GM18909 (cell line): ENCODE results near the gene ATP2B3.

ENCODE experiments used
- ATAC-seq: cut with Tn5 transposase; IDR thresholded peaks from one replicate; pipeline ENCODE4 v1.9.1; 2021; ENCODE audit warnings: mild to moderate bottlenecking; ENCODE audit not compliant: unreplicated experiment, poor library complexity

Gene ATP2B3

DNA sequence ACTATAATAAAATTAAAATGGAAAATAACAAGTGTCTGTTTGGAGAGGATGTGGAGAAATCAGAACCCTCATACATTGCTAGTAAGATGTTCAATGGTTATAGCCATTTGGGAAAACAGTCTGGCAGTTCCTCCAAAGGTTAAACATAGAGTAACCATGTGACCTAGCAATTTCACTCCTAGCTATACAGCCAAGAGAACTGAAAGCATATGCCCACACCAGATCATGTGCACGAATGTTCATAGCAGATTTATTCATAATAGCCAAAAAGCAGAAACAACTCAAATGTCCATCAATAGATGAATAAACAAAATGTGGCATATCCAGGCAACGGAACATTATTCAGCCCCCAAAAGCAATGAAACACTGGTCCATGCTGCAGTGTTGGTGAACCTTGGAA is 90.9 kb downstream of the ATP2B3 start:
- no peak for ATAC-seq

DNA sequence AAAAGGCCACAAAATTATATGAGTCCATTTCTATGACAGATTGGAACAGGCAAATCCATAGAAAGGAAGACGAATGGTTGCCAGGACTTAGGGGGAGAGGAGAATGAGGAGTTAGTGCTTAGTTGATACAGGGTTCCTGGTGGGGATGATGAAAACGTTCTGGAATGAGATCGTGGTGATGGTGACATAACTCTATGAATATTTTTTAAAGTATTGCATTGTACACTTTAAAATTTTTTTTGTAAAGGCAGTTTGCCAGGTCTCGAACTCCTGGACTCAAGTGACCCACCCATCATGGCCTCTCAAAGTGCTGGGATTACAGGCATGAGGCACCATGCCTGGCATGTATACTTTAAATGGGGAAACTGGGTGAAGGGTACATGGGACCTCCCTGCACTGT is 91.4 kb downstream of the ATP2B3 start:
- ATAC-seq: no peak

DNA sequence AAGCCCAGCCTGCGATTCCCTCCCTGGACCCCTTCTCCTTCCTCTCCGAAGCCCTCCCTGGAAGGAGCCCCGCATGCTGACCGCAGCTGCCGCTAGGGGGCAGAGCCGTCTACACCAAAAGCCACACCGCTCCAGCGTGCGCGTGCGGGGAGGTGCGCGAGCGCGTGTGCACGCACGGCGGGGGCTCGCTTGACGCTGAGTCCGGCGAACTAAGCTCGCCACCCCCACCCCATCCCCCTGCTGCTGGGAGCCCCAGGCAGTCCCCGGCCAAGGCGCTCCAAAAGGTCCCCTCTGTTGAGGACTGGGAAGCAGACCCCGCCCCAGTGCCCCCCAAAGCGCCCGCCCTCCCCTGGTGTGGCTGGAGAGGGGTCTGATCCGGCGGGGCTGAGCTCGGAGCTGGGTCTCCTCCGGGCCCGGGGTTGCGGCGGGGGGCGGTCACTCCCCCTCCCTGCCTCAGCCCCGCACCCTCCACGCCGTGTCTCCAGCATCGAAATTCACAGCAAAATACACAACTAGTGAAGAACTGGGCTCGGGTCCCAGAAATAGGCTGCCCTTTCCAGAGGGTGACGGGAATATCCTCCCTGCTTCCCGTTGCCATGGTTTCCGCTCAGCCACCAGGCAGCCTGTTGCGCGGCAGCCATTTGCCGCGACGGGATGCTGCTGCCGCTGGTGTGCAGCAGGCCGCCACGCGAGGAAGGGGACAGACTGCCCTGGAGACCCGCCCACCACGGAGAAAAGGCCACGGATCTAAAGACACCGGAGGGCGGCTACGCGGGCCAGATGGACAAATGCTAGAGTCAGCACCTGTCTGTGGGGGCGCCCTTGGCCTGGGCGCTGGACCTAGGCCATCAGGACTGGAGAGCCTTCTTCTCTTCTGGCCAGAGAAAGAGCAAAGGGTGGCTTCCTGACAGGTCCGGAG is 92.7 kb downstream of the ATP2B3 start:
- ATAC-seq: no peak

DNA sequence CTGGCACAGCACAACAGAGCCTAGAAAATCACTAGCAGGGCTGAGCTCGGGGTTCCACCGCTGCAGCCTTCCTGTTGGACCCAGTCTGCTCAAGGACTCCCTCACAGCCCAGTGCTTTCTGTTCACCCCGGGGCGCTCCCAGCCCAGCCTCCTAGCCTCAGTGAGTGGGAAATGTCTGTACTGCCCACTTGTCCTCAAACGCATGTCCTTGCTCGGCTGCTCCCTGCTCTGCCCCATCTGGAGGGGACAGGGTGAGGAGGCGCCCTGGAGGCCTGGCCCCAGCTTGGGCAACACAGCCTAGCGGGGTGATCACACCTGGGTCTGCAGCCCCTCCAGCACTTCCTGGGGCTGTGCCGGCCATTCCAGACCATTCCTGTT is 93.4 kb downstream of the ATP2B3 start:
- no peak for ATAC-seq

DNA sequence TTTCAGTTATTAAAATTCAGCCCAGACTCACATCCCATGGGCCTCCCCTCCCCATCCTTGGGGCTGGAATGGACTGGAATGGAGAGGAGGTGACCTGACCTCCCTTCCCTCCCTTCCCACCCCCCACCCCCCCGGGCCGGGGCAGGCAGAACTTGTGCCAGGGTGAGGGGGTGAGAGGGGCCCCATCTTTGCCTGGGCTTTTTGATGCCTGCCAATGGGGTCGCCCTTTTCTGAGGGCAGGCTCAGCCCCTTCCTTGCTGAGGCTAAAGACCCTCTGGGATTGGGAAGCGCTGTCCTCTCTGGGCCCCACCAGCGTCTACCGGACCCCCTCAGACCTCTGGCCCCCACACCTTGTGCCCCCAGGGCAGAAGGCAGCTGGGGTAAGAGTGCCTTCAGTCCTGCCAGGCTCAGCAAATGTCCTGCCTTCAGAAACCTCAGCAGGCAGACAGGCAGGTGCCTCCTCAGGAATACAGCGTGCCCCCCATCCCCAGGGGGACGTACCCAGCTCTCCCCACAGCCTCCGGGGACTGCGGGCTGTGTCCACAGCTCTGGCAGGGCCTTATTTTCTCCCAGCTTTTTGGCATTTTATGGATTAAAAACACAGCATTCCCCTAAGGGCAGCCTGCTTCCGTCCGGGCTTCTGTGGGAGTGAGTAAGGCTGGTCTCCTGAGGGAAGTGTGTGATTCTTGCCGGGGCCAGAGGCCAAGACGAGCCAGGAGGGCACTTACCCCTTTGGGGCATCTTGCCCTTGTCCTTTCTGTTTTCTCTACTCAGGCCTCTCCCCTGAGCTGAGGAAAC is 94.1 kb downstream of the ATP2B3 start:
- no peak for ATAC-seq

DNA sequence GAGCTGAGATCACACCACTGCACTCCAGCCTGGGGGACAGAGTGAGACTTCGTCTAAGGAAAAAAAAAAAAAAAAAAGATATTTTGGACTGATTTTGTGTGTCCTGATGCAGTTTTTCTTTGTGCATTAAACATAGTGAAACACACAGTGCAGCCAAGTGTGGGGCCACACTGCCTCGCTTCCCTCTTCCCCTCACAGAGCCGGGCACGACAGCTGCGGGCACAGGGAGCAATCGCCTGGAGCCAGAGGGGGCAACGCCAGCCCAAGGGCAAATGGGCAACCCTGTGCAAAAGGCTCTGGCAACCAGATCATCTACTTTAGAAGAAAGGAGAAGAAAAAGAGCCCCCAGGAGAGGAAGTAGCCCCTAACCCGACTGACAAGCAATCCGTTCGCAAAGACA is 95.0 kb downstream of the ATP2B3 start:
- no peak for ATAC-seq

DNA sequence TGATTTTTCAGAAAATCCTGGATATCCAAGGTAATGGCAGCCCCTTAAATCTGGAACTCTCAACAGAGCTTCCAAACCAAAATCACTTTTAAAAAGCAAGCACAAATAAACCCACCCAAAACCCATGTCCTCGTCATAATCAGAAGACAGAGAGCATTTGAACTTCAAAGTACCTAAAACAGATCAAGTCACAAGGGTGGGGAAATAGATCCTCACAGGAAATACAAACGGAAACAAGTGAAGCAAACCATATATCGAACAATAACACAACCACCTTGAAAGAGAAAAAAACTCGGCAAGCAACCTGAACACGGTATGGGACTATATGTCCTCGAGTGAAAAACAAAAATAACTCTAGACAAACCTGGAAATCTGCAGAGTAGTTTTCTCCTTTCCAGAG is 97.4 kb downstream of the ATP2B3 start:
- ATAC-seq: no peak

DNA sequence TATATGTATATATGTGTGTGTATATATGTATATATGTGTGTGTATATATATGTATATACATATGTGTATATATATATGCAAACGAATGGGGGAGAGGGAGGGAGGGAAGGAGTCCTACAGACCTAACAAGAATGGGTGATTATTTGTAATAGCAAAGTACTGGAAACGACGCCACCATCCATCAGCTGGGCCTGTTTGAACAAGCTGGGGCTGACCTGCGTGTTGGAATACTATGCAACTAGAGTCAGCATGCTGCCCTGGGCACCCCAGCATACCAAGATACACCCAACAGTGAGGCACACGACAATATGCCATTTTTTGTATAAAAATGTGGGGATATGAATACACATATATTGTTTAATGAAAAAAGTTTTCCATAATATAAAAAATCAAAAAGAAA is 103.1 kb downstream of the ATP2B3 start:
- no peak for ATAC-seq

DNA sequence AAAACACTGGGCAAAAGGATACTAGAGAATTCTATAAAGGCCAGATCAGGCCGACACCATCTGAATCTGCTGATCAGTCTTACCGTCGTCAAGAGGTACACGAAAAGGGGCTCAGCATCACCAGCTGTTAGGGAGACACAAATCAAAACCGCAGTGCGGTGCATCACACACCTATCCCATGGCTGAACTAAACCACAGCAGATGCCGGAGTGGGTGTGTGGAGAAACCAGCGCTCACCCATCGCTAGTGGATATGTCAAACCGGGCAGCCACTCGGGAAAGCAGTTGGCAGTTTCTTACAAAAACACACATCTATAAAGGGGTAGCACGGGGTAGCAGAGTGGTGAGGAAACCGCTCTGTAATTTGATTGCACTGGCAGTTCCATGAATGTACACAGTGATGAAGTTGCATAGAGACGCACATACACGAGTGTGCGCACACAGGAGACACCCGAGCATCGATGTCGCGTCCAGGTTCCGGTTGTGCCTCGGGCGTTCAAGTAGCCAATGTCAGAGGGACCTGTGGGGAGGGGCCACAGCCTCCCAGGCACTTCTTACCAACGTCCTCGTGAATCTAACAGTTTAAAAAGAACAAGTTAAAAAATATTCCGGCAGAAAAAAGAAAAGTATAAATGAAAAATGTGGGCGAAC is 104.6 kb downstream of the ATP2B3 start:
- no peak for ATAC-seq

DNA sequence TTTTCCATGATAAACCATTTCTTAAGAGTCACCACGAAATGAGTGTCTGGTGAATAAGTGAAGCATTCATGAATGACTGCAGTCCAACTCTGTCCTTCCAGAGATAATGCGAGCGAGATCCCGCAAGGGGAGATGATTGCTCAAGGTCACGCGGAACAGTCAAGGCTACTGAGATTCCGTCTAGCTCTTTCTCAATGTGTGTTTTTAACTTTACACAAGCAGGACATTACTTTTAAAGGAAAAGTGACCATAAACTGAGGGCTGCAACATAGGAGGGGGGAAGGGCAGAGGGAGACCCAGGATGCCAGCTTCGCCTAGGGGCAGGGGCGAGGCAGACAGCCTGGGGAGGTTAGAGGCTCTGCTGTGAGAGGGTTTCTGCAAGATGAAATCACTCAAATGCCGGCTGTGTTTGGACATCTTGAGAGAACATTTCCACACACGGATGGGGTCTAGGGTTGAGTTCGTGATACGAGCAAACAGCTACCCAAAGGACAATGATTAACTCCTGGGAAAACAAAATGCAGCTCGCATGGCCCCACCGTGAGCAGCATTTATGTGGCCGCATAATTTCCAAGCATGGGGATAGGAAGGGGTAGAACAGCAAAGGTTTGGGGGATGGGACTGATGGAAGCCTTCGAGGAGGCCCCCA is 105.3 kb downstream of the ATP2B3 start:
- no peak for ATAC-seq

DNA sequence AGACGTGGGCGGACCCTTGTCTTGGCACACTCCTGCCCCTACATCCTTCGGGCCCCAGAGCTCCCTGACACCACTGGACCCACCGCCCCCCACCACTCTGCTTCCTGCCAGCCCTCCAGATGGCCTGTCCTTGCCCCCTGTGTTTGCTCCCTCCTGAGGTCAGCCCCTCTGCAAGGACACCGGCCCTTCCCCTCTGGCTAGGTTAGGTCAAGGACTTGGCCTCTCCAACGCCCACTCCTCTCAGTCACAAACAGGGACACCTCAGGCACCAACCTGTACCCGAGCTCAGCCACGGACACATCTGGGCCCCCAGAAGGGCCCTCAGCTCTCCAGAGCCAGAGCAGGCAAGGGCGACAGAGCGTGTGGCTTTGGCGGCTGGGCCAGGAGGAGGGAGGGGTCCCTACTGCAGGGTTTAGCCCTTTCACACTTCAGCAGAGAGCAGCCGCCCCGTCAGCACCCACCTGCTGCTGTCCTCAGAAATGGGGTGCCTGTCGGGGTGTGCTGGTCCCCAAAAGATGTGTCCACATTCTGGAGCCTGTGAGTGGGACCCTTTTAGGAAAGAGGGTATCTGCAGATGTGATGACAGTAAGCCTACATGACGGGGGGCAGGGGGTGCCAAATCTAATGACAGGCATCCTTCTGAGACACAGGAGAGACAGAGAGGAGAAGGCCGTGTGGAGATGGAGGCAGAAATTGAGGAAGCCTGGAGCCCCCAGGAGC is 106.0 kb downstream of the ATP2B3 start:
- no peak for ATAC-seq

DNA sequence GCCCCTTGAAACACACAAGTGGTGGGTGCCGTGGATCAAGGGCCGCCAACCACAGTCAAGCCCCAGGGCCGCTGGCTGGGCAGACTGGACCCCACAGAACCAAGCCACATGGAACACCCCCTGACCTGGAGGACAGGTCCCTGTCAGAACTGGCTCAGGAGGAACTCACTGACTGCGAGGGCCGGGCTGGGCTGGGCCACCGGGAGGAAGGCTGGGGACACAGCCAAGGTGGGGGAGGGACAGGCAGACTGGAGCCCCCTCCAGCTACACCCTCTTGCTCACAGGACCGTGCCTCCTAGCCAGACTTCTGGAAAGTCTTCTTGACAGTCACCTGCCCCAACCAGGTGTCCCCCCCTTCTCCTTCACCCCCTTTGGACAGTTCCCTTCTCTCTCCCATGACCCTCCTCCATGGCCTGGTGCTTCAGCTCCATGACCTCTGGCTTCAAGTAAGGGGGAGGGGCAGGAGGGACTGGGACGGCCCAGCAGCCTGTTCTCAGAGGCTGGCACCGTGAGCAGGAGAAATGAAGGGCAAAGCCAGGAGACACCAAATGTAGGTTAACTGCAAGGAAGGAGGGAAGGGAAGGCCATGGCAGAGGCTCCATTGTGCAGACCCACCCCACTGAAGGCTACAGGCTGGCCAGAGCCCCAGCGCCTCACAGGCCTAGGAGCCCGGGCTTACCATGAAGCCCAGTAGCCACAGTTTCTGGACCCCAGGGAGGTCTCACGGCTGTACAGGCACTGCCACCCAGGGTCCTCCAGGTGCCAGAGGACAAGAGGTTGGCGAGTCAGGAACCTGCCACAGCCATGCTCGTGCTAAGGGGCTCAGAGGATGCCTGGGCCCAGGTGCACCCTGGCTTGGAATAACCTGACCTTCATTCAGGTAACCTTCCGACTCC is 107.0 kb downstream of the ATP2B3 start:
- ATAC-seq: no peak

DNA sequence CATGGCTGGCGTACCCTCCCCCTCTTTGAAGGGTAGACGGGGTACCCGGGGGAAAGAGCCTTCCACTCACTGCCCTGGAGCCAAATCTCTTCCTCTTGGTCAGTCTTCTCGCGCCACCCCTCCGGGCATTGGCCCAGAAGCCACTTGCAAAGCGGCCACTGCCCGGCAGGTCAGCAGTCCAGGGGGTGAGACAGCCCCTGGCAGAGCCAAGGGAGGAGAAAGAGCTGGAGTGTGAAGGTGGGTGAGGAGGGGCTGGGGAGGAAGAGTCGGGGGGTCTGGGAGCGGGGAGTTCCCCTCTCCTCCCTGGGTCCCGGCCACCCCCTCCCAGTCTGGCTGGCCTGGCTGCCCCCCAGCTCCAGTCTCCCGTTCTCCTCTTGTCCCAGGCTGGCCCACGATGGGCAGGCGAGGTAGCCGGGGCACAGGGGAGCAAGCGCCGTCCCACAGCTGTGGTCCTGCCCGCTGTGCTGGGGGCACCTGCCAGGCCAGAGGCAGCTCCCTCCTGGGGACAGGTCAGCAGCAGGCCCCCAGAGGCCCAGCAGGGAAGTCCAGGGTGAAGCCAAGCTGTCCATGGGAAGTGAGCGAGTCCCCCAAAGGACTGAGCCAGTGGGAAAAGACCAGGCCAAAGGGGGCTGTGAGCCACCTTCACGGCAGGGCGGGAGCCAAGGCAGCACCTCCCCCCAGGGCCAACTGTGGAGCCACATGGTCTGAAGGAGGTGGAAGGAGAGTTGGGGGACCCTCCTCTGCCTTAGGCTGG is 108.0 kb downstream of the ATP2B3 start:
- no peak for ATAC-seq

DNA sequence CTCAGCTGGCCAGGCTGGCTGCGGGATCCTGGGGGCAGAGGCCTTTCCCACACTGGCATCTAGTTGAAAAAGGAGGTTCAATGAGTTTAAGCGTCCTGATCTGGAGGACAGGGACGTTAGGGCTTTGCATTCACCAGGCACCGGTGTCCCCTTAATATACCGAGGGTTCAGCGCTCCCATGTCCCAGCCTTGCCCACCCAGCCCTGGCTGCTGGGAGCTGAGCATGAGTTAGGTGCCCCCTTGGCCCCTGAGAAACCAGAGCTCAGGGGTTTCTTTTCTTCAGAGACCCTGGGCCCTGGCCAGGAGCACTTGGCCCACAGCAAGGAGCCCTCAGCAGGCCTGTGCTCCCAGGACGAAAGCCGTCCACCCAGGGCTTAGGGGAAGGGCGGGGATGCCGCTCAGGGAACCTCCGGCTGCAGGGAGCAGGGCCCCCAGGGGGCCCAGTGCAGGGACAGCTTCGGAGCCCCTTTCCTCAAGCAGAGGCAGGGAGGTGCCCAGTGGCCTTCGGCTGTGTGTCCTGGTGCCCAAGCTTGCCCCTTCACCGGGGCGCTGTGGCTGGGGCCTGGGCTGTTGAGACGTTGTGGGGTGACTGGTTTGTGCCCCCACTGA is 108.7 kb downstream of the ATP2B3 start:
- no peak for ATAC-seq

DNA sequence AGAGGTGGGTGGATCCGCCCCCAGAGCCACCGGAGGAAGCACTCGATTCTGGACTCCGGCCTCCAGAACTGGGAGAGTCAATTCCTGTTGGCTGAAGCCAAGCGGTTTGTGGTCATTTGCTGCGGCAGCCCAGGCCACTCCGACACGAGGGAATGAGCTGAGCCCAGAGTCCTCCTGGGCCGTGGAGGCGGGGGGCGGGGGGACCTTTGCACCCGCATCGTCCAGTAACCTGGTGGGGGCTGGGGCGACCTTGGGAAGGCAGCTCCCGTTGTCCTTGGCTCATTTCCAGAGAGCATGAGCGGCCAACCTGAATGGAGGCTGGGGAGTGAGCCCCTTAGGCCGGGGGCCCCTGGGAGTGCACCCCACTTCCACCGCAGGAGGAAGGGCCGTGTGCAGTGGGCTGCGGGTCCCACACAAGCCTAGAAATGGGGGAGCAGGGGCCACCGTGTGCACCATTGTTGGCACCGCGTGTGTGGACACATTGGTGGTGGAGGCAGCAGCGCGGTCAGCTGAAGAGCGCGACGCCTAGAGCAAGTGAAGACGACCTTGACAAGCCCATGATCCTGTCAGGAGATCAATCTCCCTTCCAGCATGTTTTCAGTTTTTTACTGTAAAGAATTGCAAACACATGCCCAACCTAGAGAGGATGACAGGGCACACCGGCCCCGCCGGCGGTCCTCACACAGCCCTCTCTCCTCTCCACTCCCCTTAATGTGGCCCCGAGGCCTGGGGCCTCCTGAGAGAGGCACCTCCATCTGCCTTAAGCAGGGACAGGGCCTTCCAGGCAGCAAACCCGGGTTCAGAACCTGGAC is 109.6 kb downstream of the ATP2B3 start:
- no peak for ATAC-seq

DNA sequence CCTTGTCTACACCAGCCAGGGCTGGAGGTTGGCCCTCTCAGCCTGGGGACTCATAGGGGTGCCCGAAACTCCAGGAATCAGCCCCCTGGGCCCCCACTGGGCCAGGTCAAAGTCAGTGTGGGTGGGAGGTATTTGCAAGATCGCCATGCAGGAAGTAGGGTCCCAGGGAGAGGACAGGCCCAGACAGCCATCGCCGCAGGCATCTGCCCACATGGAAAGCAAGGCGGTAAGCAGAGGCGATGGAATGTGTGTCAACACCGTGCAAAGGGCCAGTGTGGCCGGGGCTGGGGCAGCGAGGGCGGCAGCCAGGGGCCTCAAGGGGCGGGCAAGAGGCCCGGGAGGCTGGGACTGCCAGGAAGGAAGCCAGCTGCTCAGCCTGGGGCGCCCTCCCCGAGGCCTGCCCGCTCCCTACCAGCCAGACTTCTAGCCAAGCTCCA is 110.3 kb downstream of the ATP2B3 start:
- ATAC-seq: no peak

DNA sequence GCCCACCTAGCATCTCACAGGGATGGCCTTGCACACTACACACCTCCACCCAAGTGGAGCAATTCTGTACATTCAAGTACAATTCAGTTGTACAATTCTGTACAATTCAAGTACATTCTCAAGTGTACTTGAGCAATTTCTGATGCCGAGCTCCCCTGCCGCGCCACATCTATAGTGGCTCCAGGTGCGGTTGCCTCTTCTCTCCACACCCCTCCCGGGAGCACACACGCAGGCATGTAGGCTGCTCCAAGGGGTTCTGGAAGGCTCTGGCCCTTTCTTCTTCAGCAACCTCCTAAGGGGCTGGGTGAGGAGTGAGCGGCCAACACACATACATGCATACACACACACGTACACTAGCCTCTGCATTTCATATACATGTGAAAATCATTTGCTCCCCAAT is 110.7 kb downstream of the ATP2B3 start:
- ATAC-seq: no peak
